Vagina (tissue), 2 donors: ENCODE measurements around the gene MYH11. TPM values are rescaled to one million over a fixed set of nuclear protein-coding genes. Genes with fewer than 3 reads are reported as not detected.

Source experiments
- DNase-seq, 2 donors: peaks; one replicate each; pipeline ENCODE4 v3.0.0-alpha.2; 2017; ENCODE audit errors: extremely low spot score in 2 of 2
- H3K27ac ChIP-seq: fragments of 200-600 bp; sonication (generic); one replicate; pipeline ENCODE4 v1.5.1; 2019
- H3K27me3 ChIP-seq: fragments of 200-600 bp; sonication (generic); one replicate; pipeline ENCODE4 v1.5.1; 2019
- H3K36me3 ChIP-seq, 2 donors: fragments of 200-600 bp; sonication (generic); one replicate each; pipeline ENCODE4 v1.5.1; 2017 to 2019
- H3K4me1 ChIP-seq: fragments of 200-600 bp; sonication (generic); one replicate; pipeline ENCODE4 v1.5.1; 2019
- H3K4me3 ChIP-seq, 2 donors: fragments of 200-600 bp; sonication (generic); 1 replicate in 1 of 2; 2 replicates in 1 of 2; pipeline ENCODE4 v1.5.1; 2016 to 2019
- H3K9me3 ChIP-seq: fragments of 200-600 bp; sonication (generic); one replicate; pipeline ENCODE4 v1.5.1; 2019
- POLR2A ChIP-seq, 2 donors: fragments of 450-650 bp; IDR thresholded peaks; one replicate each; pipeline ENCODE4 v1.6.1; 2017; ENCODE audit warnings: antibody characterized with exemption in 2 of 2, mild to moderate bottlenecking in 2 of 2, moderate library complexity in 2 of 2
- POLR2AphosphoS5 ChIP-seq, 2 donors: sonication (generic); formaldehyde crosslinking; IDR thresholded peaks; one replicate each; pipeline ENCODE4 v1.9.0; 2017; ENCODE audit warnings: antibody characterized with exemption in 2 of 2, mild to moderate bottlenecking in 2 of 2, low read depth in 1 of 2; ENCODE audit not compliant: insufficient read depth in 1 of 2
- intact Hi-C: fragments of 100-400 bp; cut with DNase I; formaldehyde crosslinking; loops from one replicate; pipeline ENCODE4 v1.15.1; 2023
- total RNA-seq: library from RNA; depleted of rRNA; stranded (reverse); fragments of >200 nt; gene quantifications from one replicate; pipeline ENCODE4 v1.2.3, GENCODE V29; 2016
- TF ChIP-seq, protein P1 (sequence below), 3 experiments: fragments of 450-650 bp in 2 of 3; fragments of 200-600 bp in 1 of 3; sonication (generic) in 1 of 3; IDR thresholded peaks; one replicate each; pipeline ENCODE4 v1.5.1; 2017 to 2019; ENCODE audit warnings: antibody characterized with exemption in 3 of 3, mild to moderate bottlenecking in 2 of 3, moderate library complexity in 2 of 3

The MYH11 gene
- total RNA-seq, 1 donor from 2014 or later, result 822 TPM

DNA sequence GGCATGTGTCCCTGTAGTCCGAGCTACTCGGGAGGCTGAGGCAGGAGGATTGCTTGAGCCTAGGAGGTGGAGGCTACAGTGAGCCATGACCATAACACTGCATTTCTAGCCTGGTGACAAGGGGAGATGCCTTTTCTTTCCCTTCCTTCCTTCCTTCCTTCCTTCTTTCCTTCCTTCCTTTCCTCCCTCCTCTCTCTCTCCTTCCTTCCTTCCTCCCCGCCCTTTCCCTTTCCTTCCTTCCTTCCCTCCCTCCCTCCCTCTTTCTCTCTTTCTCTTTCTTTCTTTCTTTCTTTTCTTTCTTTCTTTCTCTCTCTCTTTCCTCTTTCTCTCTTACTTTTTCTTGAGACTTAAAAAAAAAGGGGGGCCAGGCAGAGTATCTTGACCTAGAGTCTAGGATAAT lies 34.7 kb upstream of the MYH11 start:
- Histone ChIP-seq H3K27me3 (no peaks in the 10 kb centered on the region), H3K36me3 (no peaks in the 10 kb centered on the region), H3K4me3 (no peak overlapping the region), H3K9me3 (no peaks in the 10 kb centered on the region), H3K27ac (no peak overlapping the region), H3K4me1 (peaks cover 19% of the 10 kb centered on the region)
- DNase-seq, result no peak
- TF ChIP-seq, protein P1, sequence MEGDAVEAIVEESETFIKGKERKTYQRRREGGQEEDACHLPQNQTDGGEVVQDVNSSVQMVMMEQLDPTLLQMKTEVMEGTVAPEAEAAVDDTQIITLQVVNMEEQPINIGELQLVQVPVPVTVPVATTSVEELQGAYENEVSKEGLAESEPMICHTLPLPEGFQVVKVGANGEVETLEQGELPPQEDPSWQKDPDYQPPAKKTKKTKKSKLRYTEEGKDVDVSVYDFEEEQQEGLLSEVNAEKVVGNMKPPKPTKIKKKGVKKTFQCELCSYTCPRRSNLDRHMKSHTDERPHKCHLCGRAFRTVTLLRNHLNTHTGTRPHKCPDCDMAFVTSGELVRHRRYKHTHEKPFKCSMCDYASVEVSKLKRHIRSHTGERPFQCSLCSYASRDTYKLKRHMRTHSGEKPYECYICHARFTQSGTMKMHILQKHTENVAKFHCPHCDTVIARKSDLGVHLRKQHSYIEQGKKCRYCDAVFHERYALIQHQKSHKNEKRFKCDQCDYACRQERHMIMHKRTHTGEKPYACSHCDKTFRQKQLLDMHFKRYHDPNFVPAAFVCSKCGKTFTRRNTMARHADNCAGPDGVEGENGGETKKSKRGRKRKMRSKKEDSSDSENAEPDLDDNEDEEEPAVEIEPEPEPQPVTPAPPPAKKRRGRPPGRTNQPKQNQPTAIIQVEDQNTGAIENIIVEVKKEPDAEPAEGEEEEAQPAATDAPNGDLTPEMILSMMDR (IDR thresholded peaks at IDR 0.05), result no peak
- TF ChIP-seq POLR2AphosphoS5 (IDR thresholded peaks at IDR 0.05; ENCODE audit: insufficient read depth in 1 of 2, low read depth in 1 of 2) (no peak), POLR2A (IDR thresholded peaks at IDR 0.05) (no peak)
- intact Hi-C loops, result no loop called here

DNA sequence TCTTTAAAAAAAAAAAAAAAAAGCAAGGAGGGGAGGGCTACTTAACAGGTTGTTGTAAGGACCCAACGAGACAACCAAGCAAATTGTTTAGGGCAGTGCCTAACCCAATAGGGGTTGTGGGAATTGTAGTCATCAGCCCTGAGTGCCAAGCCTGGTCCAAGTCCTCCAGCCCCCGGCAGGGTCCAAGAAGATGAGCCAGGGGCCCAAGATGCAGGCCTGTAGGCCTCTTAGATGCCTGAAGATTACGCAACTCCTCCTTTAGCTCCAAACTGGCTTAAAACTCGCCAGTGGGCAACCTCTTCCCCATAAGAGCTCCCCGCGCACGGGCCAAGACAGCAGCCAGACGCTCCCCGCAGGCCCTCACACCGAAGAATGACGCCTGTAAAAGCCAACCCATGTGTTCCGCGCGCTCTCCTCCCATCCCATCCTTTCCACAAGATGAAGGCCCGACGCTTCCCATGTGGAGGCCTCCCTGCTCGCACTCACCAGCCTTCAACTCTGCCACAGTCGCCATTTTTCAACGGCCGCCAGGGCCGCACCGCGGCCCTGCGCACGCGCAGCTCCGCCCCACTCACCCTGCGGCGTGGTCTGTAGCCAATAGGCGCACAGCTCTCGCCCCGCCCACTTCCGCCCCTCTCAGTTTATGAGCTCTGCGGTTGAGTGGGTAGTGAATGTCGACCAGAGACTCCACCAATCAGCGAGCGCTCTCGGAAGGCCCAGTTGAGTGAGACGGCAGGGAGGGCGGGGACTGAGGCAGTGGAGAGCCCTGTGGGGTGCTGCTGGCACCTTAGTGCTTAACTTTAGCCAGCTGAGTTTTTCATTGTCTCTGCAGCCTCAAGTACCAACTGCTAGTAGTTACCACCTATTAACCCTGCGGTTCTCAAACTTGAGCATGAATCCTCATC lies 31.5 kb upstream of the MYH11 start, which contains the start of gene CEP20:
Gene CEP20 (minus strand): TSS at position 532 of the 905 bp plus-strand sequence. CDS start 18 bp downstream, at position 514.
- peak within 1 kb of the TSS; percentile 66 to 82 for H3K4me3 ChIP-seq
- TF ChIP-seq POLR2A (IDR thresholded peaks at IDR 0.05), result peak in 1 of 2 donors; percentile 52
- TF ChIP-seq, protein P1 (IDR thresholded peaks at IDR 0.05), result peak in 2 of 3 experiments; percentile 17 to 36
- peak; percentile 86 to 95 for TF ChIP-seq POLR2AphosphoS5 (IDR thresholded peaks at IDR 0.05; ENCODE audit: insufficient read depth in 1 of 2, low read depth in 1 of 2)
- intact Hi-C loops, result no loop called here
- peak within 1 kb of the TSS; percentile 81 for H3K27ac ChIP-seq
- H3K9me3 ChIP-seq, result no peaks in the 10 kb centered on the region
- H3K36me3 ChIP-seq, result peaks cover 0 to 3% of the 10 kb centered on the region in 2 donors
- peak; percentile 98 to 99 for DNase-seq
- H3K27me3 ChIP-seq, result no peaks in the 10 kb centered on the region
- peaks cover 35% of the 10 kb centered on the region for H3K4me1 ChIP-seq

- intact Hi-C loops, result no loop called here
- Histone ChIP-seq H3K9me3 (no peaks in the 10 kb centered on the region), H3K4me3 (peak overlapping the region; percentile 66 to 82), H3K4me1 (peaks cover 35% of the 10 kb centered on the region), H3K36me3 (peaks cover 0 to 13% of the 10 kb centered on the region in 2 donors), H3K27ac (no peak overlapping the region), H3K27me3 (no peaks in the 10 kb centered on the region)
- TF ChIP-seq, protein P1 (IDR thresholded peaks at IDR 0.05), result no peak
- TF ChIP-seq POLR2A (IDR thresholded peaks at IDR 0.05), result no peak
- TF ChIP-seq POLR2AphosphoS5 (IDR thresholded peaks at IDR 0.05; ENCODE audit: insufficient read depth in 1 of 2, low read depth in 1 of 2), result no peak
- DNase-seq, result no peak
Measured at GRCh38 chr16:15887283-15887682, 30.5 kb upstream of the MYH11 start.

DNA sequence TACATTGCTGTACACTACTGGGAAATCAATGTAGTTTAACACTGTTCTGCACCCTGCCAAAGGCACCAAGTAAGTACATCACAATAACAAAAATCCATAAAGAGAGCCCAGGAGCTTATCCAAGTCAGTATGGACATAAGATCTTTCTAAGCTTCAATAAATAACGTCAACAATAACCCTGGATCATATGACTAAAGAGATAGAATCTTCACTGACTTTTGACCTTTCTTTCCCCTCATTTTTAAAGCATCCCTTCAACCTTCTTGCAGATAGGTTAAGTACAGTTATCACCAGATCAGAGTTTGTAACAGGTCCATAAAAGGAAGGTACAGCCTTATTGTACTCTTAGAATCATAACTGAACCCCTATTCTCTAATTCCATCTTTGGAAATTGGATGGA lies 29.2 kb upstream of the MYH11 start:
- H3K4me1 ChIP-seq, result peaks cover 35% of the 10 kb centered on the region
- no peaks in the 10 kb centered on the region for H3K9me3 ChIP-seq
- no peak overlapping the region for H3K27ac ChIP-seq
- H3K4me3 ChIP-seq, result no peak overlapping the region
- TF ChIP-seq POLR2AphosphoS5 (IDR thresholded peaks at IDR 0.05; ENCODE audit: insufficient read depth in 1 of 2, low read depth in 1 of 2), result no peak
- TF ChIP-seq POLR2A (IDR thresholded peaks at IDR 0.05), result no peak
- TF ChIP-seq, protein P1 (IDR thresholded peaks at IDR 0.05), result no peak
- no peaks in the 10 kb centered on the region for H3K27me3 ChIP-seq
- peaks cover 0 to 21% of the 10 kb centered on the region in 2 donors for H3K36me3 ChIP-seq
- DNase-seq, result no peak
- intact Hi-C loops, result no loop called here

DNA sequence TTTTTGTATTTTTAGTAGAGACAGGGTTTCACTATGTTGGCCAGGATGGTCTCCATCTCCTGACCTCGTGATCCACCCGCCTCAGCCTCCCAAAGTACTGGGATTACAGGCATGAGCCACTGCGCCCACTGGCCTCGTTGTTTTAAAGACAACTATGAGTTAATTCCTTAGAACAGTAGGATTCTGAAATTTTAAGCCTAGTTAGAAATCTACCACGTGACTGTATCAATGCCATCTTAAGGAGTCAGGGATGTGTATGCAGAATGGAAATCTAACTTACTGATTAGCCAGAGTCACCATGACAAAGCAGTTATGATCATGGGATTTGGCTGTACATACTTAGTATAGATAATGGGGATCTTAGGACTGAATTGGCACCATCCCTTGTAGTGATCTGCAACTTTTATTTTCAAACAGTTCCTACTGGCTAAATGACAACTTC lies 28.8 kb upstream of the MYH11 start:
- no peak overlapping the region for H3K4me3 ChIP-seq
- H3K27me3 ChIP-seq, result no peaks in the 10 kb centered on the region
- peaks cover 0 to 21% of the 10 kb centered on the region in 2 donors for H3K36me3 ChIP-seq
- no peak overlapping the region for H3K27ac ChIP-seq
- H3K4me1 ChIP-seq, result peaks cover 40% of the 10 kb centered on the region
- H3K9me3 ChIP-seq, result no peaks in the 10 kb centered on the region
- intact Hi-C loops, result no loop called here
- DNase-seq, result no peak
- TF ChIP-seq, protein P1 (IDR thresholded peaks at IDR 0.05), result no peak
- TF ChIP-seq POLR2A (IDR thresholded peaks at IDR 0.05), result no peak
- no peak for TF ChIP-seq POLR2AphosphoS5 (IDR thresholded peaks at IDR 0.05; ENCODE audit: insufficient read depth in 1 of 2, low read depth in 1 of 2)
